ENCODE data around the gene NHEJ1. TPM values are rescaled to one million over a fixed set of nuclear protein-coding genes. Genes with fewer than 3 reads are reported as not detected.

NHEJ1 gene
- total and polyA plus RNA-seq, 2 of the 13 experiments (the other 11 are each of a cell fraction or from before 2014, with no cell fraction given), result 30.0 to 30.7 TPM

DNA sequence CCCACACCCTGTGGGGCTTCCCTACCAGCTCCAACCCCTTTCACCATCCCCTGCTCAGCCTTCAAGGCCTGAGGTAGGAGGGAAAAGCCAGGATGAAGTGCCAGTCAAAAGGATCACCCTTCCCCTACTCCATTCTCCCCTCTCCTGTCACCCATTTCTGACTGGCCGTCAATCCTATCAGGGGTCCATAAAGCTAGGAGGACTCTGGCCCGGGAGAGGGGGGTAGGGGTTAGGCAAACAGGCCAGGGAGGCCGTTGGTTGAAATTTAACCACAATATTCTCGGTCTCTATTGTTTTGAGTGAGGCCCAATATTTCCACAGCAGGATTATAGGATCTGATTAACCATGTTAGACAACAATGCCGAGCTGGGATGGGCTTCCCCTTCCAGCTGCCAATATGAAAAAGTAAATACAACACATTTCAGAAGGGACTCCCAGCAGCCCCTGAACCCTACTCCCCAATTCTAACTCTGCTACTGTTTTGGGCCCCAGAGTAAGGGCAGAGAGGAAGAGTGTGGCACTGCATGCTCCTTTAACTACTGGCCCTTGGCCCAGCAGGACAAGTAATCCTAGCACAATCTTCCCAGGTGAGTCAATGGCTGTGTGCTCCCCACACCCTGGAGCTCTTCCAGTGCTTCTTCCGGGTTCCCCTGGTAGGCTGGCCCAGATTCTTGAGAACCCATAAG, 89.3 kb downstream of the NHEJ1 start (continued):
- TF ChIP-seq THAP11 (CRISPR knock-in tag; IDR thresholded peaks at IDR 0.05), result peak; percentile 33
- TF ChIP-seq CCAR2 (optimal IDR thresholded peaks at IDR 0.05; ENCODE audit: low read depth, low read length), result peak; percentile 26
- peak; percentile 80; the same call in 1 of the 2 replicates for TF ChIP-seq BRF2 (CRISPR knock-in tag; IDR thresholded peaks at IDR 0.05)
- no peak for TF ChIP-seq ZNF142 (CRISPR knock-in tag; IDR thresholded peaks at IDR 0.05)
- TF ChIP-seq MIER3 (CRISPR knock-in tag; IDR thresholded peaks at IDR 0.05; ENCODE audit: borderline replicate concordance), result peak; percentile 68; the same call in 1 of the 2 replicates
- TF ChIP-seq PAXIP1 (CRISPR knock-in tag; conservative IDR thresholded peaks at IDR 0.05), result peak; percentile 97
- no peak for TF ChIP-seq TSC22D2 (CRISPR knock-in tag; IDR thresholded peaks at IDR 0.05; ENCODE audit: borderline replicate concordance)
- no peak for TF ChIP-seq LCORL (IDR thresholded peaks at IDR 0.05)
- TF ChIP-seq LCORL (CRISPR knock-in tag; IDR thresholded peaks at IDR 0.05), result peak; percentile 94
- TF ChIP-seq ZNF883 (CRISPR knock-in tag; IDR thresholded peaks at IDR 0.05; ENCODE audit: not compliant biosample characterization), result no peak
- 0 out of 2 replicates have a peak, but pooled peaks have one; percentile 23 for TF ChIP-seq ZNF614 (CRISPR knock-in tag; IDR thresholded peaks at IDR 0.05; ENCODE audit: borderline replicate concordance)
- TF ChIP-seq ZNF280B (CRISPR knock-in tag; IDR thresholded peaks at IDR 0.05; ENCODE audit: borderline replicate concordance), result no peak
- no peak for TF ChIP-seq KAT2B (IDR thresholded peaks at IDR 0.05; ENCODE audit: borderline replicate concordance, low read depth, low read length)
- TF ChIP-seq ZNF644 (CRISPR knock-in tag; IDR thresholded peaks at IDR 0.05; ENCODE audit: low read depth), result peak; percentile 25; the same call in 1 of the 2 replicates
- TF ChIP-seq ZNF639 (CRISPR knock-in tag; conservative IDR thresholded peaks at IDR 0.05), result no peak

Data from HepG2 (cell line).